ENCODE results near the gene ITGA2.

- TF ChIP-seq CTCF (IDR thresholded peaks at IDR 0.05; ENCODE audit: poor library complexity, severe bottlenecking) (no peak), EZH2 (IDR thresholded peaks at IDR 0.05; ENCODE audit: borderline replicate concordance, insufficient read depth, low read length, poor library complexity, severe bottlenecking) (no peak), REST (IDR thresholded peaks at IDR 0.05; ENCODE audit: borderline replicate concordance) (no peak), EP300 (conservative IDR thresholded peaks at IDR 0.05; ENCODE audit: poor library complexity, severe bottlenecking) (no peak), TAF1 (IDR thresholded peaks at IDR 0.05; ENCODE audit: low read depth) (no peak)
Observed at GRCh38 chr5:52998552-52999313, 9.6 kb downstream of the ITGA2 start.
